H1 (cell line): Measurements from ENCODE around the gene CD300E. TPM values are rescaled to one million over a fixed set of nuclear protein-coding genes. Genes with fewer than 3 reads are reported as not detected.

Source experiments
- CTCF ChIA-PET: fragments of 300-600 bp; sonication (Branson Sonifier 250); formaldehyde crosslinking; loops from one replicate; lab custom pipeline; 2021; ENCODE audit not compliant: partially characterized antibody; lab: Charles Lee
- POLR2A ChIA-PET: fragments of 300-600 bp; sonication (Branson Sonifier 250); formaldehyde crosslinking; loops from one replicate; lab custom pipeline; 2021; ENCODE audit warnings: inconsistent platforms; ENCODE audit not compliant: partially characterized antibody; lab: Charles Lee
- DNase-seq, 2 experiments: peaks; one replicate each; pipeline versions ENCODE4 v3.0.0 to v3.0.0-alpha.2; 2010 to 2022; ENCODE audit warnings: low spot score in 2 of 2, low read depth in 1 of 2, mixed read lengths in 1 of 2
- FAIRE-seq: peaks from 2 replicates; lab custom pipeline; 2011; peaks lifted over from hg19 to GRCh38; lab: Jason Lieb, UNC
- H2AFZ ChIP-seq: 2 replicates; pipeline ENCODE4 v1.8.1; 2012; ENCODE audit warnings: low read length, inconsistent platforms
- H2AK5ac ChIP-seq: 2 replicates; pipeline ENCODE4 v1.6.1; 2013; ENCODE audit warnings: low read depth, low read length
- H2BK120ac ChIP-seq: replicated peaks from 2 replicates; pipeline ENCODE3; 2013; ENCODE audit warnings: low read depth, low read length, inconsistent platforms
- H2BK12ac ChIP-seq: 2 replicates; pipeline ENCODE4 v1.6.1; 2013; ENCODE audit warnings: low read depth, low read length
- H2BK15ac ChIP-seq: 2 replicates; pipeline ENCODE4 v1.6.1; 2013; ENCODE audit warnings: low read length
- H2BK20ac ChIP-seq: 2 replicates; pipeline ENCODE4 v1.6.1; 2013; ENCODE audit warnings: low read length
- H2BK5ac ChIP-seq: 2 replicates; pipeline ENCODE4 v1.6.1; 2013; ENCODE audit warnings: low read depth, low read length
- H3K14ac ChIP-seq: 2 replicates; pipeline ENCODE4 v1.6.1; 2013; ENCODE audit warnings: inconsistent platforms; ENCODE audit not compliant: insufficient read length
- H3K18ac ChIP-seq: 2 replicates; pipeline ENCODE4 v1.6.1; 2013; ENCODE audit warnings: low read length; ENCODE audit errors: extremely low read depth
- H3K23ac ChIP-seq: 2 replicates; pipeline ENCODE4 v1.6.1; 2013; ENCODE audit warnings: inconsistent platforms; ENCODE audit not compliant: insufficient read length
- H3K23me2 ChIP-seq: 2 replicates; pipeline ENCODE4 v1.6.1; 2013; ENCODE audit warnings: low read depth, low read length
- H3K27ac ChIP-seq: 2 replicates; pipeline ENCODE4 v1.6.1; 2011; ENCODE audit warnings: low read depth, low read length, inconsistent platforms
- H3K27me3 ChIP-seq, 4 experiments: replicated peaks in 1 of 4; 1 replicate in 1 of 4; 2 replicates in 3 of 4; pipeline versions ENCODE4 v1.6.1 to v1.8.1; 2011 to 2013; ENCODE audit warnings: low read length in 3 of 4, mild to moderate bottlenecking in 3 of 4, inconsistent platforms in 2 of 4, mixed read lengths in 2 of 4, moderate library complexity in 1 of 4; ENCODE audit not compliant: control insufficient read depth in 3 of 4, insufficient read depth in 3 of 4; ENCODE audit errors: extremely low read depth in 1 of 4
- H3K36me3 ChIP-seq, 4 experiments: 2 replicates each; pipeline versions ENCODE4 v1.6.1 to v1.8.1; 2011 to 2013; ENCODE audit warnings: mild to moderate bottlenecking in 4 of 4, low read length in 3 of 4, moderate library complexity in 2 of 4, control low read depth in 1 of 4, inconsistent platforms in 1 of 4; ENCODE audit not compliant: insufficient read depth in 4 of 4, control insufficient read depth in 2 of 4
- H3K4ac ChIP-seq: replicated peaks from 2 replicates; pipeline ENCODE3; 2013; ENCODE audit warnings: low read length, low read depth, mixed read lengths, inconsistent platforms; ENCODE audit not compliant: insufficient read length
- H3K4me1 ChIP-seq, 4 experiments: replicated peaks in 1 of 4; 1 replicate in 1 of 4; 2 replicates in 3 of 4; pipeline versions ENCODE4 v1.6.1 to v1.8.1; 2011 to 2013; ENCODE audit warnings: low read length in 3 of 4, inconsistent platforms in 2 of 4, mixed read lengths in 1 of 4; ENCODE audit not compliant: insufficient read depth in 4 of 4, control insufficient read depth in 3 of 4
- H3K4me2 ChIP-seq, 2 experiments: 2 replicates each; pipeline versions ENCODE4 v1.6.1 to v1.8.1; 2011 to 2013; ENCODE audit warnings: low read depth in 2 of 2, low read length in 2 of 2, control low read depth in 1 of 2, inconsistent platforms in 1 of 2, mild to moderate bottlenecking in 1 of 2; ENCODE audit not compliant: insufficient read depth in 1 of 2
- H3K4me3 ChIP-seq, 4 experiments: fragments of 200-600, 300-600 bp in 1 of 4; sonication (generic), shearing (Covaris generic), sonication (Bioruptor Twin) in 1 of 4; 2 replicates each; pipeline versions ENCODE4 v1.5.1 to v1.8.1; 2011 to 2016; ENCODE audit warnings: low read length in 4 of 4, low read depth in 3 of 4, control low read depth in 2 of 4, inconsistent platforms in 2 of 4, mild to moderate bottlenecking in 2 of 4, mixed read lengths in 1 of 4, moderate library complexity in 1 of 4; ENCODE audit not compliant: insufficient read depth in 2 of 4; ENCODE audit errors: extremely low read depth in 1 of 4
- H3K56ac ChIP-seq: replicated peaks from 2 replicates; pipeline ENCODE3; 2013; ENCODE audit warnings: low read depth, mild to moderate bottlenecking, mixed read lengths, low read length, inconsistent platforms; ENCODE audit not compliant: insufficient read length
- H3K79me1 ChIP-seq: 2 replicates; pipeline ENCODE4 v1.6.1; 2013; ENCODE audit warnings: low read depth, low read length, control low read depth
- H3K79me2 ChIP-seq, 2 experiments: 2 replicates each; pipeline versions ENCODE4 v1.6.1 to v1.8.1; 2012 to 2013; ENCODE audit warnings: low read length in 2 of 2, mild to moderate bottlenecking in 2 of 2, inconsistent platforms in 1 of 2; ENCODE audit not compliant: insufficient read depth in 2 of 2, control insufficient read depth in 1 of 2
- H3K9ac ChIP-seq, 4 experiments: replicated peaks in 1 of 4; 1 replicate in 1 of 4; 2 replicates in 3 of 4; pipeline versions ENCODE4 v1.6.1 to v1.8.1; 2011 to 2013; ENCODE audit warnings: low read depth in 3 of 4, low read length in 3 of 4, control low read depth in 2 of 4, mild to moderate bottlenecking in 2 of 4, moderate library complexity in 2 of 4, inconsistent platforms in 1 of 4; ENCODE audit errors: extremely low read depth in 1 of 4
- H3K9me3 ChIP-seq, 2 experiments: 2 replicates each; pipeline versions ENCODE4 v1.6.1 to v1.8.1; 2012 to 2013; ENCODE audit warnings: mild to moderate bottlenecking in 2 of 2, moderate library complexity in 2 of 2, control low read depth in 1 of 2, inconsistent platforms in 1 of 2, low read depth in 1 of 2, low read length in 1 of 2, mixed read lengths in 1 of 2; ENCODE audit not compliant: insufficient read depth in 2 of 2
- H4K20me1 ChIP-seq, 2 experiments: replicated peaks in 1 of 2; 2 replicates each; pipeline versions ENCODE3 to v1.8.1; 2011 to 2013; ENCODE audit warnings: inconsistent platforms in 2 of 2, low read length in 2 of 2, mild to moderate bottlenecking in 1 of 2; ENCODE audit not compliant: insufficient read depth in 2 of 2, control insufficient read depth in 1 of 2
- H4K5ac ChIP-seq: 2 replicates; pipeline ENCODE4 v1.6.1; 2013; ENCODE audit warnings: low read length, low read depth, mixed read lengths, inconsistent platforms; ENCODE audit not compliant: insufficient read length
- H4K8ac ChIP-seq: 2 replicates; pipeline ENCODE4 v1.8.0; 2013; ENCODE audit warnings: mild to moderate bottlenecking, moderate library complexity, low read length, inconsistent platforms; ENCODE audit not compliant: insufficient read depth; ENCODE audit errors: extremely low read depth
- H4K91ac ChIP-seq: replicated peaks from 2 replicates; pipeline ENCODE3; 2013; ENCODE audit warnings: low read length, mixed read lengths, inconsistent platforms; ENCODE audit not compliant: insufficient read length
- CTBP2 ChIP-seq: IDR thresholded peaks from 2 replicates; pipeline ENCODE4 v1.7.0; 2011; ENCODE audit warnings: borderline replicate concordance, mild to moderate bottlenecking, moderate library complexity, mixed read lengths, low read length; ENCODE audit not compliant: insufficient read depth, insufficient read length
- JUN ChIP-seq: IDR thresholded peaks from 2 replicates; pipeline ENCODE4 v1.6.1; 2011; ENCODE audit warnings: low read depth, mild to moderate bottlenecking, improper control_type of control experiment, low read length
- WGBS, 2 experiments: shearing (Covaris generic) in 1 of 2; methylation state at CpG; one replicate each; pipeline versions ENCODE4 v1.1.6 to v1.1.7; 2013 to 2015; ENCODE audit warnings: low lambda C conversion rate in 2 of 2, mixed read lengths in 2 of 2, inconsistent platforms in 1 of 2, low coverage in 1 of 2, missing lambda C conversion rate in 1 of 2; ENCODE audit not compliant: insufficient replicate concordance in 2 of 2, insufficient coverage in 1 of 2, insufficient read length in 1 of 2; ENCODE audit errors: extremely low coverage in 1 of 2, missing lambda C conversion rate in 1 of 2; 5-methylcytosine and 5-hydroxymethylcytosine counted together
- polyA plus RNA-seq, 7 experiments: library from polyadenylated mRNA; depleted of rRNA in 3 of 7; stranded (reverse) in 5 of 7; unstranded in 2 of 7; fragments of >200 nt in 5 of 7; fragments of 200-250 nt in 2 of 7; gene quantifications; 1 replicate in 5 of 7; 2 replicates in 1 of 7; 4 replicates in 1 of 7; pipeline versions ENCODE4 v1.2.1 to v1.2.3, GENCODE V29; 2011 to 2013; ENCODE audit warnings: missing spikeins in 2 of 7, mixed read lengths in 2 of 7
- total RNA-seq: library from RNA; stranded (reverse); fragmentation: NEBNext Ultra II Directional; extraction: Animal tissue kit (Norgen Biotek cat#: 25700); gene quantifications from 2 replicates; pipeline ENCODE4 v1.2.1, GENCODE V29; 2021

The CD300E gene
- total and polyA plus RNA-seq, 2 of the 8 experiments (the other 6 are each of a cell fraction or from before 2014, with no cell fraction given): not detected

- H3K4me2 ChIP-seq: no peak overlapping the region
- H4K5ac ChIP-seq: no peak overlapping the region
- H3K36me3 ChIP-seq: no peaks in the 10 kb centered on the region
- no peaks in the 10 kb centered on the region for H3K9me3 ChIP-seq
- no peak overlapping the region for H2AFZ ChIP-seq
- H3K4me3 ChIP-seq: no peak overlapping the region
- DNase-seq: no peak
- FAIRE-seq: no peak
- H2BK12ac ChIP-seq: no peak overlapping the region
- no peak overlapping the region for H4K8ac ChIP-seq
- ChIA-PET CTCF (interaction anchor here (0.7 to 4.2 kb wide), 6 partner anchors 9 to 99 kb away, joined by 3 to 33 read pairs (median 4); no protein-coding TSS in a partner anchor), POLR2A (no interaction called here)
- no peak overlapping the region for H3K4ac ChIP-seq
- no peaks in the 10 kb centered on the region; a peak in 1 of 4 replicates for H3K79me2 ChIP-seq
- no peak overlapping the region for H3K56ac ChIP-seq
- H3K9ac ChIP-seq: no peak overlapping the region
- H3K79me1 ChIP-seq: peaks cover 7% of the 10 kb centered on the region
- no peak overlapping the region for H2BK120ac ChIP-seq
- H2BK15ac ChIP-seq: no peak overlapping the region
- no peak for TF ChIP-seq JUN
- TF ChIP-seq CTBP2: no peak
- H4K20me1 ChIP-seq: peaks cover 0 to 13% of the 10 kb centered on the region in 2 experiments
- peaks cover 0 to 3% (median 2%) of the 10 kb centered on the region in 4 experiments; a peak in 3 of 7 replicates for H3K4me1 ChIP-seq
- H4K91ac ChIP-seq: no peak overlapping the region
- no peak overlapping the region for H3K18ac ChIP-seq
- H3K23ac ChIP-seq: no peak overlapping the region
- H3K14ac ChIP-seq: no peak overlapping the region
- peaks cover 0 to 2% (median 0%) of the 10 kb centered on the region in 4 experiments; a peak in 2 of 7 replicates for H3K27me3 ChIP-seq
- H2BK5ac ChIP-seq: no peak overlapping the region
- peaks cover 16% of the 10 kb centered on the region for H3K23me2 ChIP-seq
- H2BK20ac ChIP-seq: no peak overlapping the region
- H2AK5ac ChIP-seq: no peak overlapping the region
- 78% methylated on average over 5 of the region's 5 CpGs; no CpG with 5 or more reads in 1 of the 2 experiments for WGBS, 2 experiments
- H3K27ac ChIP-seq: no peak overlapping the region
Observed at GRCh38 chr17:74565126-74565525, 58.4 kb downstream of the CD300E start.
